DMS53 treated with DMSO at 0.1 percent for 48 hours (cell line): ENCODE results near the gene OSM.

Experiments used
- DNase-seq: peaks from one replicate; lab custom pipeline; 2025; ENCODE audit not compliant: unreplicated experiment; lab: John Stamatoyannopoulos, UW

The OSM gene

DNA sequence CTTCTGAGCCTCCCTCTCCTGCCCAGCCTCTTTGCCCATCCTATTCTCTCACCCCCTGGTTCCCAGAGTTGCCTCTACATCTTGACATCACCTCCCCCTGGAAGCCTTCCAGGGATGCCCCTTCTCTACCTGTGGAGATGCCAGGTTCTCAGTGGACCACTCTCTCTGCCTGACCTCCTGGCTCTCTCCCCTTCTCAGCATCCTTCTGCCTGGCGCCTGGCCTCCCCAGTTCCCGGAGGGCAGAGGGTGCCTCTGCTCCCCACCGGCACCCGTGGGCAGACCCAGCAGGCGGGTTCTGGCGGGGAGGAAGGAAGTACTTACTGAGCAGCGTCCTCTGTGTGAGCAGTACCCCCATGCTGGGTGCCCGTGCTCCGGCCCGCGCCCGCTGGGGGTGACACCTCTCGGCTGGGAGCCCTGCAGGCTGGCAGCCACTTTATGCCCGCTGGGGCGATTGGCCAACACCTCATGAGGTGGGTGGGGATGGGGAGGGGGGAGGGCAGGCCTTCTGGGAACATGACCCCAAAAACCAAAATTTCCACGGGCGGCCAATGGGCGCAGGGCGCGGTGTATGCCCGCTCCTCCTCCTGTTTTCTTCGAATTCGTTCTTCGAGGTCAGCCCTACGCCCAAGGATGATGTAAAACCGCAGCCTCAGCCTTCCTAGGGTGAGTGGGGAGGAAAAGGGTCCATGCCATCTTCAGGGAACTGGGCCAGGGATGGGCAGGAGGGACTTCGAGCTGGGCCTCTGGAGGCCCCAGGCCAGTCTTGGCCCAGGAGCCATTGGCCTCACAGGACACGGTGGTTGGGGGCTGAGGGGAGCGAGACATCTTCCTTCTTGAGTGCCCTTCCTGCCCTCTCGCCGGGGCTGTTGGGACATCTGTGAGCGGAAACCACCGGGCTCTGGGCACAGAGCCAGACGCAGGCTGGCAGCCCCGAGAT is at the start of gene OSM:
Gene OSM, minus strand, starts transcription at position 407 of the 937 bp plus-strand sequence. Its CDS starts 52 bp downstream, at position 355.
- no peak for DNase-seq

DNA sequence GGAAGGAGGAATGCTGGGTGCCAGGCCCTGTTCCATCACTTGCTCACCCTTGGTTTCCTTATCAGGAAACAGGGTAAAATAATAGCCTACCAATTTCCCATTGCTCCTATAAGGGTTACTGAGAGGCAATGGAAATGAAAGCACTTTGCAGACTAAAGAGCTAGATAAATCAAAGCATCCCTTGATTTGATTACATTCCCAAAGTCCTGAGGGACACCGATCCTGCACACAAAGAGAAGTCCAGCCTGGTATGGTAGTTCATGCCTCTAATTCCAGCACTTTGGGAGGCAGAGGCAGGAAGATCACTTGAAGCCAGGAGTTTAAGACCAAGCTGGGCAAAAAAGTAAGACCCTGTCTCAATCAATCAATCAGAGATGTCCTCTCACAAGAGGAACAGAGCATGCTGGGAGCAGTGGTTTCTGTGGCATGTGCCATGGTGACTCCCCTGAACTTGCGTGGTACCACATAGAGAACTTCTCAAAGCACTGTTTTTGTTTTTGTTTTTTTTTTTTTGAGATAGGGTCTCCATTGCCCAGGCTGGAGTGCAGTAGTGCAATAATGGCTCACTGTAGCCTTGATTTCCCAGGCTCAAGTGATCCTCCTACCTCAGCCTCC is 49.4 kb upstream of the OSM start:
- DNase-seq, result no peak

DNA sequence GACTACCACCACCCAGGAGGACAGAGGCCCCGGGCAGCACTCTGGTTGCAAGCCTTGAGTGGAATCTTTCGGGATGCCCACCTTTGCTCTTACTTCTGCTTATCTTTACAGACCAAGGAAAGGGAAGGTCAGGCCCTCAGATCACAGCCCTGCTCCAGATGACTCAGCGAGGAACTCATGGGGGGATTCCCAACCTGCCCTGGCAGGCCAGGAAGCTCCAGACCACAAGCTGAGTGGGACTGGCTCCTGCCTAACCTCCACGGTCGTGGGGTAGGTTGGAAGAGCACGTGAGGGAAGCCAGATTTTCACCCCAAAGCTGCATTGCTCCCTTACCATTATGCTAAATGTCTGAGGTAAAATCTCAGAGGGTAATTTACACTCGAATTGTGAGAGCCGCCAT is 48.3 kb upstream of the OSM start:
- no peak for DNase-seq

DNA sequence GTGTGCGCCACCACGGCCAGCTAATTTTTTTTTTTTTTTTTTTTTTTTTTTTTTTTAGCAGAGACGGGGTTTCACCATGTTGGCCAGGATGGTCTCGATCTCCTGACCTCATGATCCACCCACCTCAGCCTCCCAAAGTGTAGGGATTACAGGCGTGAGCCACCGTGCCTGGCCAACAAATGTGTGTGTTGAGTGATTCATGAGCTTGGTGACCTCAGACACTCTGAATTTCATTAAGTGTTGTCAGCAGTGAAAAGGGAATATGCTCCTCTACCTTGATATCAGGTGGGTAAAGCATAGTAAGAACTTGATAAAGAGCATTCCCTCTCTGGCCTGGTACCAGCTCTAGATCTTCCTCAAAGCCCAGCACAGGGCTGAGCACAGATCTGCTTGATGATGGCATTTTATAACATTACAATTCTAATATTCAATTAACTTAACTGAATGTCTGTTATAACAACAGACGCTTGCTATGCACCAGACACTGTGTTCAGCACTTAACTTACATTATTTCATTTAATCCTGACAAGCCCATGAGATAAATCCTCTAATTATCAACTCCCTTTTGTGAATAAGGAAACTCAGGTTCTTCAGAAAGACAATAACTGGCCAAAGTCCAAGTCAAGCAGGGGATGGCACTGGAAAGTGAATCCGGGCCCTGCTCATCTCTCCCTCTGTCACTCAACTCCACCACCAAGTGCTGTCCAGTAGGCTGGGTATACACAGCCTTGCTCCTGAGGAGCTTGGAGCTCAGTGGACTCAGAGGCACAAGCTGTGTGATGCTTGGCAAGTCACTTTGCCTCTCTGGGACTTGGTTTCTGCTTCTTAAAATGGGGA is 47.1 kb upstream of the OSM start:
- no peak for DNase-seq

DNA sequence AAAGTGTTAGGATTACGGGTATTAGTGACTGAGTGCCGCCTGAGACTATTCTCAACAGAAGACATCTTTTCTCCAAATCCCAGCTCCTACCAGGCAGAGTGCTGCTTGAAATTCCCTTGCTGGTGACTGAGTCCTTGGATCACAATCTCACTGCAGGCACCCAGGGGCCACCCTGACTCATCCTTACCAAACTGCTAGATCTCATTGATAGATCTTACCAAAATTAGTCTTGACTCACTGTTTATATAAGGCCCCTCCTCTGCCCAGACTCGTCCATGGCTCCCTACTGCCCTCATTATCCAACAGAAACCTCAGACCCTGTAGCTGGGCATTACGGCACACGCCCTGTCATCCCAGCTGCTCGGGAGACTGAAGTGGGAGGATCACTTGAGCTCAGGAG is 45.4 kb upstream of the OSM start:
- no peak for DNase-seq

DNA sequence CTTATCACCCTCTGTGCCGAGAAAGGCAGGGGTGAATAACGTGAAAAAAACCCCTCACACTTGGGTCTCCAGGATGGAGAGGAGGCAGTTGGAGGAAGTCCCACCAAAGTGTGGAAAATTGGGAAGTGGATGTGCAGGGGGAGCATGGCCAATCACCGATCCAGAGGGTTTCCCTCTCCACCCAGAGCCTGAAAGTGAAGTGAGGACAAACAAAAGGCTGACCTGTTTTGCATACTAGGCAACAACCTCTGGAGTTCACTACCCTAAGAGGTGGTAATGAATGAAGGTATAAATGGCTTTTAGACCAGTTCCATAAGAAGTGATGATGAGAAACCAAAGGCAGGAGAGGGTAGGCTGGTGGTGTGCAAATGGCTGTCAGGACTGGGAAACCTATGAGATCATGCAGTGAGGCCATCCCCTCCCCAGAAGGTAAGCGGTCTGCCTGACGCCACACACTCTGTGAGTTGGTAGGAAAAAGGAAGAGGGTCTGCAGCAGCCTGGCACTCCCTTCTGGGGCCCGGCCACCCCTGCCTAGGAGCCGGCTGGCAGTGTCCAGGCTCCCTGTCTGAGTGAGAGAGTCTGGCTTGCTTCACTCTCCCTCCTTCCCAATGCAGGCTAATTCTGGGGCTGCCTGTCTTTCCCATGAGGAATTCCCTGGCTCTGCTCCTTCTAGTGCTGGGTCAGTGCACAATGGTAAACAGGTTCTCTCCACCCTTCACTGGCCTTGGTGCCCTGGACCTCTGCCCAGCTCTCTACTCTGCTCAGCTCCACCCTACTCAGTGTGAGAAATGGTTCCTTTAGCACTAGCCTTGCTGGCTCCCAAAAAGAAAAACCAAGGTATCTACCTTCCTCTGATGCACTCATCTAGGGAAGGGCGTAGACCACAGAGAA is 44.5 kb upstream of the OSM start:
- DNase-seq, result no peak

DNA sequence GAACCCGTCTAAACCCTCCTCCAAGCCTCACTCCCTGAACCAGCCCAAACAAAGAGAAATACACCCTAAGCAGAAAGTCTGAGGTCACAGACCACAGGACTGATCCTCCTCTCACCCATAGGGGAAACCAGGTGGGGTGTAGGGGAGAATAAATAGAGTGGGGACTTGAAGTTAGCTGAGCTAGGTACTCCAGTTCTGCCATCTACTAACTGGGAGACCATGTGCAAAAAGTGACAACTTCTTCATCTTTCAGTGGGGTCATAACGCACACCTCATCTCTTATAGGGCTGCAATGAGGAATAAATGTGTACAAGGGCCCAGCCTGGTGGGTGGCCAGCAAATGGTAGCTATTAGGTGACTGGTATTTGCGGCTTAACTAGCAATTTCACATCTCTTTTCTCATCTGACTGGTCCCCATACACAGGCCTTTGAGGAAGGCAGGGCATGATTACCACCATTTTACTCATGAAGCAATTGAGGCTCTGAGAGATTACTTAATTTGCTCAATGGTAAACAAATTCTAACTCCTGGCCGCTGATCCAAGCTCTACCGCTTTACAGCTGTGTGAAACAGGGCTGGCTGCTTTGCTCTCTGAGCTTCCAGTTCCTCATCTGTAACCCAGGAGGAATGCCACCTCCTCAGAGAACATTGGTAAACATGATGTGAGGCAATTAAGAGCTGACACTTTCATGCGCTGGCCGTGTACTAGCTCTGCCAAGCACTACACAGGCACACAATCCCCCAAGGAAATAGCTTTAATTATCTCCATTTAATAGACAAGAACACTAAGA is 43.5 kb upstream of the OSM start:
- no peak for DNase-seq

DNA sequence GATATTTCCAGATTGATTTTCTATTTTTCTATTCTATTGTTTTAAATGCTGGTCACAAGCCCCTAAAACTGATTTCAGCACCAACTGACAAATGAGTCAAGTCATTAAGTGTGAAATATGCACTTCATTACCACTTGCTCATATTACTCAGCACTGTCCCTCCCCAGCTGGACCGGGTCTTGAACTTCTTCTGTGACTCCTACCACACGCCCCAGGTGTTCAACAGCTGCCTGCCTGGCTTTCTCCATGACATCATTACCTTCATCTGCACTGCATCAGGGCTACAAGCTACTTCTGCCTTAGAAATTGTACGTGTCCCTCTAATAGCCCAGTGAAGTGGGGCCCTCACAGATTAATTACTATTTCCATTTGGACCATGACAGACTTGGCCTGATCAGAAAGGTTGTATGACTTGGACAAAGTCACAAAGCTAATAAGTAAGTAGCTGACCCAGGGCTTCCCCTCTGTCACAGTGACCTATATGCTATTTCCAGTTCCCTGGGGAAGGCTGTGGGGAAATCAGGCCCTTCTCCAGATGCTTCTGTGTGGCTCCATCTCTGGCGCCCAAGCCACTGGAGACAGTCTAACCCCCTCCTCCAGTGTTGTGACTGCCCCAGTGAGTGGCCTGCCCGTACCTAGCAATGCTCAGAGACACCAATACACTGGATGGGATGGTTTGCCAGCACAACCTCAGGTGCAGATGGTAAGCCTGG is 42.0 kb upstream of the OSM start:
- no peak for DNase-seq

DNA sequence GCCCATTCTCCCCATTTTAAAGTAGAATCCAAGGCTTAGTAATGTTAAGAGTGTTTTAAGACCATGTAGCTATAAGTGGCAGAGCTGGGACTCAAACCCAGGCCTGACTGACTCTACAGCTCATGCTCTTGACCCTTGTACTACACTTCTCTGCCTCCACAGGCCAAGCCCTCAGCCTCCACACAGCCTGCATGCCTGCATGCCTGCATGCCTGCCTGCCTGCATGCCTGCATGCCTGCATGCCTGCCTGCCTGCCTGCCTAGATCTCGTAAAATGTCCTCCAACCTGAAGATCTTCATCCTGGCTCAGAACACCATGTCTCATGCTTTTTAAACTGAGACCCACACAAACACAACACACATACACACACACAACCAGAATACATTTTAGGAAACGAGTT is 41.4 kb upstream of the OSM start:
- no peak for DNase-seq

DNA sequence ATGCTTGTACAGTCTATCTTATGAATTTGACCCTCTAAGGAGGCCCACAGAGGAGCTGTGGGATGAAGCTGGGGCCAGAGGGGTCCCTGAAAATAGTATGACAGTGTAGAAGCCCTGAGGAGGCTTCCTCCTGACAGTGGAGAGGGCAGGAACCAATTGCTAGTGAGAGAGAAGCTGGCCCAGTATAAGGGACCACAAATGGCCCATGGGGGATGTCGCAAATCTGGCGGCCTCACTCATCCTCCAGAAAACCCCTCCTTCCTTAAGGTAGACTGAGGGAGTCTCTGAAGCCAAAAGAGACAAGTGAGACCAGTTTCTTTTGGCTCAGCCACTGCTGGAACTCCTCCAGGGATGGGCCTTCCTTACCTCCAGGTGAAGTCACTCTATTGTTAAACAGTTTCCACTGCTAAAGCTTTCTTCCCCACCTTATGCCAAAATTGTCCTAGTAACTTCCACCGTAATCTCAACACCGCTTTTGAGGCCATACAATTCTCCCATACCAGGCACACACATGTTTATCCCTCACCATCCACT is 40.5 kb upstream of the OSM start:
- DNase-seq, result no peak

DNA sequence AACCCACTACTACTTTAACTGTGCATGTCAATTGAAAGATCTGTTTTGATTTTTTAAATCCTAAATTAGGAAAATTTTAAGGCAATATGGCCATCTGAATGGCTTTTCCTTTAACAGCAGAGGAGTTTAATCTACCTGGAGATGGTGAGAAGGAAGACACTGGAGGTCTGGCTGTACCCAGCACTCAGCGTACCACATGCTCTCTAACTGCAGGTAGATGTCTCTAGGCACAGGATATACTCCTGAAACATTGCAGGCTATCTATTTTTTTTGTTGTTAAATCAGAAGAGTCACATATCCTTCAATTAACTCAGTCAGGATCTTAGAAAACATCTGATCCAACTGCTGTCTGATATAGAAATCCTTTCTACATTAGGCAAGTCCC is 40.0 kb upstream of the OSM start:
- no peak for DNase-seq

DNA sequence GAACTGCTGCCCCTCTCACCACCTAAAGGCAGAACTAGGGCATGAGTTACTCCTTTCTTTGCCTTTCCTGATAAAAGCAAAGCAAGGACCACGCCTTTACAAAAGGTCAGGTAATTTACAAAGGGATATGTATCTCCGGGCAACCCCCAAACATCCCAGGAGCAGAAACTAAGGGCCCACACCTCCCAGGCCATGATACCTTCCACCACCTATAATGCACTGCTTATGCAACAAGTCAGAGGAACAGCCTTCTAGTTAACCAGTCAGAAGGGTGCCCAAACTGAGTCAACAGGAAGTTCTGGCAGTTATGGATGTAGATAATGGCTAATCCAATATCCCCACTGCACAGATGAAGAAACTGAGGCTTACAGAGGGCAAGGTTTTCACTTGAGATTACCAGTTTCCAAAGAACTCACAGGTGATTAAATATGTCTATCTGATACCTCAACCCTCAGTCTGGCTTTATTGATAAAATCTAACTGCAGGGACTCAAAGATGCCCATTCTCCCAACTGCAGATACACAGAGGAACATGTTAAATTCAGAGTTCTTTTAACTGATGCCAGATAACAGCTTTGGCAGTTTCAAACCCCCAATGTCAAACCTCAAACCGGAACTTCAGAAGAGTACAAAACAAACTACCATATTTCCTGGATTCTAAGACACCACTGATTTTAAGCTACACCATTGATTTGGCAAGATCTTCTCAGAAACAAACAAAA is 39.4 kb upstream of the OSM start:
- no peak for DNase-seq

DNA sequence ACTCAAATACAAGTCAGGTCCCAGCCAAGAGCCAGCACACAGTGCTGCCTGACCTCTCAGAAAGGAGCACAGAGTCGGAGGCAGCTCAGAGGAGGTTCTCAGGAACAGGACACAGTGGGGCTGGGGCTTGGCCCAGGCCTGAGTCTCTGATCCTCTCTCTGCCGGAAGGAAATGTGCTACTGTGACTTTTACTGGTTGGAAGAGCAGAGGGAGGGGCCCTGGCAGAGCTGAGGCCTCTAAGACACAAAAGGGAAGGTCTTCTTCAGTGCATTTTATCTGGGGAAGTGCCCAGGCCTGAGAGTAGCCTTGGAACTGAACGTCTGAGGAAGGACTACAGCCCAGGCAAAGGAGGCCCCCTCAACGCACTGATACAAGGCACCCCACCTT is 38.9 kb upstream of the OSM start:
- no peak for DNase-seq

DNA sequence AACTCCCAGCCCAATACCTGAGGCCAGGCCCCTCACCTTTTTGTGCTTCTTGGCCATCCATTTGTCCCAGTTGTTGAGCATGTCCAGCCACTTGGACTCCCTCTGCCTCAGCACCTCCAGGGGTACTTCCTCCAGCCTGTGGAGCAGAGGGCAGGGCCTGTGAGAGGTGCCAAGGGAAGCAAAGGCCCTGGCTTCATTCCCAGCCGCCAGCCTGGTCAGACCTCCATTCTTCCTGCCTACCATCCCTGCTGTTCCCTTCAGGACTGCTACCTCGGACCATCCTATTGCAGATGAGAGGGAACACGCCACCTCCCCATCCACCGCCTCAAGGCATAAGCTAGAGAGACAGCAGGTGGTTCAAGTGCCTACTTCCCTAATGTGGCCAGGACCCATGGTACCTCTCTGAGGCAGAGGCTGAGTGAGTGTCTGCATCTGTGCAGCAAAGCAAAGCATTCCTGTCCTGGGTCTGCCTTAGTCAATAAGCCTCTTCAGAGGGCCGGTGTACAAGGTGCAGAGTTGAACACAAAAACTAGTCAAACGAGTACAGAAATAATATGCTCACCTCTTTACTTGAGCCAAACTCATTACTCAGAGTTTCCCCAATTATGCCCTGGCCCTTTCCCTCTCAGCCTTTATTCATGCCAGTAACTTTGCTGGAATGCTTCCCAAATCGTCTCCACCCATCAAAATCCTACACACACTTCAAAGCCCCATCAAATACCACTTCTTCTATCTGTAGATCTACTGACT is 38.0 kb upstream of the OSM start:
- no peak for DNase-seq

DNA sequence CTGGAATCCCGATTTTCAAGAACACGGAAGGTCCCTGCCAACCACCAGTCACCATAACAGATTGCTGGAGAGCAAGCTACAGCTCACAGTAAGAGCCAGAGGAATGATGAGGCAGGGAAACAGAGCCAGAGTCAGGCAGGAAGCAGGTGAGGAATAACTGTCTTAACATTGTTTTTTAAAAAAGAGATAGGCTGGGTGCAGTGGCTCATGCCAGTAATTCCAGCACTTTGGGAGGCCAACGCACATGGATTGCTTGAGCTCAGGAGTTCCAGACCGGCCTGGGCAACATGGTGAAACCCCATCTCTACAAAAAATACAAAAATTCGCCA is 36.1 kb upstream of the OSM start:
- DNase-seq, result no peak

DNA sequence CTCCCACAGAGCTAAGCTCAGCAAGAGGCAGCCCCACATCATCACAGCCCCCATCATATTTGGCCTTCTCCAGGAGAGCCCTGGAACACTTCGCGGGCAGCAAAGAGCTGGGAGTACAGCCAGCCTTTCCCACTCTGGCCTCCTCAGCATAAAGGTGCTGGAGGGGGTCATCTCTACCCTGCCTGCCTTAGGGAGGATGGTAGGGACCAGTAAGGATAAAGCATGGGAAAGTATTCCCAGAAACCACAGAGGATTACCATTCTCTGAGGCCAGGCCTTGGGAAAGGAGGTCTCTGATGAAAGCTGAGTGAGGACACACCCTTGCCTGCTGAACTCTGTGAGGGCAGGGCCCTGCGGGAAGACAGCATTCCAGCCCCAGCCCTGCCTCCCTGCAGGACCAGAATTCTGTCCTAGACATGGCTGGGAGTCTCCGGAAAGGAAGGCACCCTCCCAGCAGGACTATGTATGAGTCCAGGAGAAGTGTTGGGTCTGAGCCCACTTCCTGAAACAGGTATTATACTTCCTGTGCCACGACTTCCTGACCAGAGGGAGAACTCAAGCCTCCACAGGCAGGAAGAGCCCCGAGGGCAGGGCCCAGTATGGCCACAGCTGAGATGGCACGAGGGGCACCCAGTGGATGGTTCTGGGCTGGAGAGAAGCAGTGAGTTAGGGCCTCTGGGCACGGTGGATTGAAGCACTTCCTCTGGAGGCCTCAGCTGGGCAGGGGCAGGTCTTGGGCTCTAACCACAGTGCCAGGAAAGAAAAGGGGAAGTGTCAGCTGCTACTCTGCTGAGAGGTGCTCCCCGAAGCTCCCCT is 35.6 kb upstream of the OSM start:
- DNase-seq, result no peak

DNA sequence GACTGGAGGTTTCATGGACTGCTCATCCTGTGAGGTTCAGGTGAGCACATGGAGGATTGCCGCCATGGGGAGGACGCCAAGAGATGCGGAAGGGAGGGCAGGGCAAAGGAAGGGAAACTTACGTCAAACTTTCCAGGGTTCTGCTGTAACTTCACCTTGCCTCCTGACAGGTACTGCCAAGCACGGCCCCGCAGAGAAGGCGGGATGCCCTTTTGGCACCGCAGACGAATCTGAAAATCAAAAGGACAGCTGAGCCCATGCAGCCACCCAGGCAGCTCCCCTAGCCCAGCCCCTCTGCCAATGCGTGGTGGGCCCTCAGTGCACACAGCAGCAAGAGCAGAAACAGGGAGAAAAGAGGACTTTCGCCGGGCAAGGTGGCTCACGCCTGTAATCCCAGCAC is 32.7 kb upstream of the OSM start:
- DNase-seq, result no peak
